AG04449 (cell line): Measurements from ENCODE around the gene ZGPAT.

Source experiments
- CTCF ChIA-PET: fragments of 350-600 bp; formaldehyde crosslinking; extraction: SDS; loops from one replicate; lab custom pipeline; 2021; ENCODE audit warnings: antibody characterized with exemption; lab: Yijun Ruan, JAX
- POLR2A ChIA-PET: fragments of 400-600, 350-600 bp; formaldehyde crosslinking; extraction: SDS; loops from one replicate; lab custom pipeline; 2020; ENCODE audit warnings: antibody characterized with exemption, inconsistent platforms; lab: Yijun Ruan, JAX
- DNase-seq: peaks from one replicate; pipeline ENCODE4 v3.0.0-alpha.2; 2010; ENCODE audit warnings: low read depth, low spot score
- H3K4me3 ChIP-seq: 2 replicates; pipeline ENCODE4 v1.5.1; 2011; ENCODE audit warnings: low read depth, mild to moderate bottlenecking, control low read depth, low read length
- CTCF ChIP-seq: IDR thresholded peaks from one replicate; pipeline ENCODE4 v1.5.1; 2011; ENCODE audit warnings: mild to moderate bottlenecking, moderate library complexity, low read length, control low read depth, inconsistent platforms; ENCODE audit not compliant: insufficient read depth; ENCODE audit errors: missing control alignments

The ZGPAT gene

GRCh38 chr20:63661959-63662812 lies 45.7 kb upstream of the ZGPAT start:
- DNase-seq = no peak
- ChIA-PET POLR2A (interaction anchor here (0.6 kb wide), 1 partner anchor 84 kb away, joined by 3 read pairs; no protein-coding TSS in a partner anchor), CTCF (interaction anchor here (1.1 kb wide), 1 partner anchor 20 kb away, joined by 3 read pairs; no protein-coding TSS in a partner anchor)
- TF ChIP-seq CTCF = no peak
- H3K4me3 ChIP-seq = no peak overlapping the region

DNA sequence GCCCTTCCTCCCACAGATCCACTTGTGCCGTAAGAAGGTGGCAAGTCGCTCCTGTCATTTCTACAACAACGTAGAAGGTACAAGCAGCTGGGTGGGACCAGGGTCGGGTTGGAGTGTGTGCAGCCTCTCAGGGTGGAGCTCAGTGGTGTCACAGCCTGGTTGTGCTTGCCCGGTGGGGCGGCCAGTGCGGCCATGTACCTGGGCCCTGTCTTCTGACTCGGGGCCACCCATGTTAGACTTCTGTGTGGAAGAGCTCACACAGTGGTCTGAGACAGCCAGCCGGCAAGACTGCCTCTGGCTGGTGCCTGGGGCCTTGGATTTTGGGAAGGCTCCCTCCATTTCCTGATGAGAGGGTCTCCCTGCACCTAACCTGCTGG lies 45.0 kb upstream of the ZGPAT start:
- no peak for DNase-seq
- no peak for TF ChIP-seq CTCF
- ChIA-PET POLR2A (no interaction called here), CTCF (no interaction called here)
- no peak overlapping the region for H3K4me3 ChIP-seq

- DNase-seq = no peak
- ChIA-PET POLR2A (no interaction called here), CTCF (no interaction called here)
- TF ChIP-seq CTCF = no peak
- H3K4me3 ChIP-seq = no peak overlapping the region
Measured at GRCh38 chr20:63663332-63664066, 44.3 kb upstream of the ZGPAT start.

DNA sequence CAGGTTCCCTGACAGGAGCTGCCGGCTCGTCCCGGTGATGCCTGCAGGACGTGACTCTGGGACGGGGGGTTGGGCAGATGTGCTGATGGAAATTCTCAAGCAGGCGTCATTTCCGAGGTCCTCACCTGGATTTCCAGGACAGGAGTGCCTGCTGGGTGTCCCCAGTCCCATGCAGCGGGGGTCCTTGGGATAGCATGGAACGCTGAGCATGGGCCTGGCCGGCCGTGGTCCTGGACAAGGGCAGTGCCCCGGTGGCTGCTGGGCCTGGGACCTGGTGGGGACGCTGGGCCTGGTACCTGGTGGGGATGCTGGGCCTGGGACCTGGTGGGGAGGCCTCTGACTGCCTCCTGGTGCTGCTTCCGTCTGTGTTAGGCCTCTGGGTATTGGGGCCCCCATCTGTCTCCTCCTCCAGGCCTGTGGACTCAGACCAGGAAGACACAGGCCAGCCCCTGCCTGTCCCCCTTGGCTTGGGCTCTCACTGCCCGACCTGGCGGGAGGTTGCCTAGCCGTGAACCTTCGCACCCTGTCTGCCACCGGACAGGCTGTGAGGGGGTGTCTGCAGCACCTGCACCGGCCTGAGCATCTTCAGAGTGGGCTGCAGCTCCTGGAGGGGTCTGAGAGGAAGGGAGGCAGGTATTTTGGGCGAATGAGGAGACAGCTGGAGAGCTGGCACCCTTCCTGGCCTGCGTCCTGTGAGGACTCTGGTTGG lies 43.5 kb upstream of the ZGPAT start:
- no peak for TF ChIP-seq CTCF
- POLR2A ChIA-PET = no interaction called here
- CTCF ChIA-PET = no interaction called here
- H3K4me3 ChIP-seq = no peak overlapping the region
- no peak for DNase-seq

- CTCF ChIA-PET = no interaction called here
- POLR2A ChIA-PET = no interaction called here
- no peak for DNase-seq
- no peak for TF ChIP-seq CTCF
- H3K4me3 ChIP-seq = no peak overlapping the region
Measured at GRCh38 chr20:63664861-63665594, 42.8 kb upstream of the ZGPAT start.
